PFSK-1 (cell line): Measurements from ENCODE around the gene ACYP1.

Experiments
- FOXP2 ChIP-seq: optimal IDR thresholded peaks from 2 replicates; pipeline ENCODE3; 2011; ENCODE audit warnings: borderline replicate concordance, control low read depth, inconsistent platforms; ENCODE audit not compliant: insufficient read depth; ENCODE audit errors: extremely low read length, extremely low read depth
- POLR2AphosphoS5 ChIP-seq: IDR thresholded peaks from 2 replicates; pipeline ENCODE4 v1.6.1; 2012; ENCODE audit warnings: low read depth, mild to moderate bottlenecking, control low read depth, low read length, moderate library complexity
- REST ChIP-seq, 2 experiments: IDR thresholded peaks; 2 replicates each; pipeline versions ENCODE4 v1.6.1 to v1.8.0; 2011 to 2012; ENCODE audit warnings: low read depth in 2 of 2, low read length in 2 of 2, control low read depth in 1 of 2, inconsistent platforms in 1 of 2, mild to moderate bottlenecking in 1 of 2, moderate library complexity in 1 of 2; ENCODE audit not compliant: insufficient read depth in 1 of 2
- SIN3A ChIP-seq: IDR thresholded peaks from 2 replicates; pipeline ENCODE4 v1.6.1; 2012; ENCODE audit warnings: mild to moderate bottlenecking, low read length, moderate library complexity, borderline replicate concordance; ENCODE audit not compliant: insufficient read depth
- TAF1 ChIP-seq: IDR thresholded peaks from 2 replicates; pipeline ENCODE4 v1.6.1; 2012; ENCODE audit warnings: low read length, control low read depth, borderline replicate concordance; ENCODE audit not compliant: insufficient read depth

ACYP1 gene

DNA sequence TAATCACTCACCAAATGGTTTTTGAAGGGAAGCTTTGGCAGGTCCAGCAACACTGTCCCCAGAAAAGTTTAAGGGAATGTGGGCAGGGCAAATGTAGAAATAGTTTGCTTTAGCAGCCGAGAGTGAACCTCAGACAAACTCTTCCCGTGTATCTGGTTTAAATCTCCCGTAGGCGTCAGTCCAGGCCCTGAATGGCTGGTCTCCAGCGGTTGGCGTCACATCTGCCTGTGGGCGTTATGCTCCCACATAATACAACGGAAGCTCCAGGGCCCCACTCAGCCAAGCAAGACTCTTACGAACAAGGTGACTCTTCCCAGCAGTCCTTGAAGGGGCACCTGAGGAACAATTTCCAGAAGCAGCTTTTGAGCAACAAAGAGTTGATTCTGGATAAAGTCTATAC, 6.6 kb upstream of the ACYP1 start:
- TF ChIP-seq SIN3A: no peak
- TF ChIP-seq POLR2AphosphoS5: no peak
- no peak for TF ChIP-seq REST (IDR thresholded peaks at IDR 0.05; ENCODE audit: insufficient read depth in 1 of 2, low read depth in 2 of 2, low read length in 2 of 2)
- no peak for TF ChIP-seq FOXP2
- TF ChIP-seq TAF1: no peak

GRCh38 chr14:75069811-75070145, 6.0 kb upstream of the ACYP1 start:
- TF ChIP-seq FOXP2: no peak
- TF ChIP-seq SIN3A: no peak
- no peak for TF ChIP-seq REST (IDR thresholded peaks at IDR 0.05; ENCODE audit: insufficient read depth in 1 of 2, low read depth in 2 of 2, low read length in 2 of 2)
- TF ChIP-seq POLR2AphosphoS5: no peak
- TF ChIP-seq TAF1: no peak

- no peak for TF ChIP-seq FOXP2
- no peak for TF ChIP-seq POLR2AphosphoS5
- no peak for TF ChIP-seq REST (IDR thresholded peaks at IDR 0.05; ENCODE audit: insufficient read depth in 1 of 2, low read depth in 2 of 2, low read length in 2 of 2)
- no peak for TF ChIP-seq TAF1
- TF ChIP-seq SIN3A: no peak
These were observed 5.4 kb upstream of the ACYP1 start, which contains the start of gene ZC2HC1C for GRCh38 chr14:75069121-75069810. ZC2HC1C (plus strand) TSS chr14:75069641; CDS start chr14:75070574, 933 bp downstream.

DNA sequence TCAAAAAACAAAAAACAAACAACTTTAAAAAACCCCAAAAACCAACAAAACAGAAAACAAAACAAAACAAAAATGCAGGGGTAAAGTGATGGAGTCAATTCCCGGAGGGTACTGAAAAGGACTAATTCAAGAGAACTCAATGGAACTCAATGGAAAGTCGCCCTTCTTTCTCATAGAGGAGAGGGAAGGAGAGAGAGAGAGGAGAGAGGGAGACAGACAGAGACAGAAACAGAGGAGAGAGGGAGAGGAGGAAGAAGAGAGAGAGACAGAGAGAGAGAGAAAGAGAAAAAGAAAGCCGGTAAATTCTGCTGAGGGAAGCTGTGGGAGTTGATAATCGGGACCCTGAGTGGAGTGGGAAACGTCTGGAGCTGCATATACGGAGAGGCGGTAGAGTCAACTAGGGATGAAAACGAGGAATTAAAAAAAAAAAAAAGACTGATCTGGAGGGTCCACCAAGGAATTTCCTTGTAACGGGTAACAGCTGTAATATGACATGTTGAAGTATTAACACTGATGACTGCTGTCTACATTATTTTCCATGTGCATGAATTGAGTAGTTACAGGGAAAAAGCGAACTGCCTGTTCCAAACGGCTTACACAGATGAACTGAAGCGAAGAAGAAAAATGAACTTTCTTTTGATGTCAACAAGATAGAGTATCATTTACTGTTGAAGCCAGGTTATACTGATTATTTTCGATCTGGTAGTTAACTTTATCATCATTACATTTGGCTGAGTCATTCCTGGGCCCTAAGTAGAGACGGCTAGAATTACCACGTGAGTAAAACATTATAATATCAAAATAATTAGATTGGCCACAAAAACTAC, 4.7 kb upstream of the ACYP1 start:
- no peak for TF ChIP-seq REST (IDR thresholded peaks at IDR 0.05; ENCODE audit: insufficient read depth in 1 of 2, low read depth in 2 of 2, low read length in 2 of 2)
- no peak for TF ChIP-seq SIN3A
- no peak for TF ChIP-seq FOXP2
- no peak for TF ChIP-seq TAF1
- no peak for TF ChIP-seq POLR2AphosphoS5
